ENCODE data around the gene NOTCH4.

NOTCH4 gene

DNA sequence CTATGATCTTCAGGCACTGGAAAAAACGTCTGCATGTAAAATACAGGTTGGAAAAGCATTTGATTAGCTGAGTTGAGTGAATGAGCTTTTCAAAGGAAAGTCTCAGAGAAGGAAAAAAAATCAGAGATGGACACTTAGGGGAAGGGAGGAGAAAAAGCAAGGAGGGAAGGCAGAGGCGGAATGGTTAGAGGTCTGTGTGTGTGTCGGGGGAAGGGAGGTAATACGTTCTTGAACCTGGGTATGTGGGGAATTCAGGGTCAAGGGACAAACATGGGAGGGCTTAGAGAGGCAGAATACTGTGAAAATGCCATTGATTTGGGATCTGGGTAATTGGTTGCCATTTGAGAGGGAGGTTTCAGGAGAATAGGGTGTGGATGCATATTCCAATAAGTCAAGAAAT lies 77.2 kb downstream of the NOTCH4 start:
- no peak for DNase-seq (ENCODE audit: low read depth in 2 of 2, low spot score in 1 of 2)

DNA sequence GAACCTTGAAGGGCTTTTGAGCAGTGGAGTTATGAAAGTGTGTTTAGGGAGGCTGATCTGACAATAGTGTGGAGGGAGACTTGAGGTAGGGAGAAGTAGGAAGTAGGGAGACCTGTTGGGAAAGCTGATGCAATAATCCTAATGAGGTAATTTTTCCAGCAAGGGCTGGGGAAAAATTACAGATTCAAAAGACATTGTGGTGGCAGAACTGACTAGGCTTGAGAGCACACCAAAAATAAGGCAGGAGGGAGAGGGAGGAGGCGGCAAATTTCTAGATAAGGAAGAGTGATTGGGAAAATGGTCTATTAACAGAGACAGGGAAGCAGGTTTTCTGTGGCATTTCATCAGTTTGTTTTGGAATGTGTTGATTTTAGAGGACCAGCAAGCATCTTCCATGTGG lies 77.6 kb downstream of the NOTCH4 start:
- DNase-seq (ENCODE audit: low read depth in 2 of 2, low spot score in 1 of 2), result no peak

Measured in stimulated activated CD8-positive, alpha-beta memory T cell treated with anti-CD3 and anti-CD28 coated beads, Interleukin-4, amount 100 ng/mL, for 1 hour (primary cell).